GM19351 (cell line): Measurements from ENCODE around the gene CNTN4.

ENCODE experiments used
- ATAC-seq: cut with Tn5 transposase; IDR thresholded peaks from one replicate; pipeline ENCODE4 v1.9.1; 2021; ENCODE audit warnings: mild to moderate bottlenecking, moderate library complexity; ENCODE audit not compliant: unreplicated experiment

The CNTN4 gene

DNA sequence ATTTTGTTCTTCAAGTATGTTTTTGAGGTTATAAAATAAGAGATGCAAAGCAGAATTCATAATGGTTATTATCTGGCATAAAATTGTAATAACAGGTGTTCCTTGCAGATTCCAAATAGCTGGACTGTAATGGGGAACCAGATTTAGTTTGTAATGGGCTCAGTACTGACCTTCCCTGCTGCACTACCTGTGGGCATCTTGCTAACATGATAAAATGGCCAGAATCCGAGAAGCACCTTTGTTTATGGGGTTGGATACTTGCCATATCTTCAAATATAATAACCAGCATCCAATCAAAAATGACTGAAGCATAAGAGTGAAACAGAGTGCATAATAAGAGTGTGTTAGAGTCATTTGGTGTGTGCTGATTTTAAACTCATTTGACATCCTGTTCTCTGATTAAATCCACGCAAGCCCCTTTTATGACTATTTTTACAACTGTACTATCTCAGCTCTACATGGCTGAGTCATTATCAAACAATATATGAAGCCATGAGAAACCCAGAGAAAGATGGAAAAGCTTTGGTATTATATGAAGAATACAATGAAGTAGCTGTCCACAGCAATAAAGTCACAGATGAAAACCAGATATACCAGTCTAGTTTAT lies 292.4 kb downstream of the CNTN4 start:
- no peak for ATAC-seq

DNA sequence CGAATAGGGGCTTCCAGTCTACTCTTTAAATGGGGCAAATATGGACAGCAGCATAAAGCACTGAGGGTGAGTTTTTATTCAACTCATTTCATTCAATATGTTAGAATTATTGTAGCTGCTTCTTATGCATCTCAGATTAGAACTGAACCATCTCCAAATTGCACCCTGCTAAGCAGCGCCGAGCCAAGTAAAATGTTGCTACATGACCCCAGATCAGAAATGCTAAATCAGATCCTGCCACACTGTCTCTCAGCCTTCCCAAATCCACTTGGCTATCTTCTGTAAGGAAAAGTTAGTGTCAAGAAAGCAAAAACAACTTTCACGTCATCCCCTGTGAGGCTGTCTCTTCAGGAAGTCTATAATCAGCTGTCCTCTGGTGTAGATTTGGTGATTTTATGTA lies 293.2 kb downstream of the CNTN4 start:
- ATAC-seq, result no peak

DNA sequence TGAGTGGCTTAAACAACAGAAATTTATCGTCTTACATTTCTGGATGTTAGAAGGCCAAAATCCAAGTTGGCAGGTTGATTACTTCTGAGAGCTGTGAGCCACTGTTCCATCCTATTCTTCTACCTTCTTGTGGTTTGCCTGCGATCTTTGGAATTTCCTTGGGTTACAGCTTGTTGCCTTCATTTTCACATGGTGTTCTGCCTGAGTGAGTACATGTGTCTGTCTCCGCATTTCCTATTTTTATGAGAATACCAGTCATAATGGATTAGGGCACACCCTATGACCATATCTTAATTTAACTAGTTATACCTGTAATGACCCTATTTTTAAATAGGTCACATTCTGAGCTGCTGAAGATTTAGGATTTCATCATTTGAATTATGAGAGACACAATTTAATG lies 294.3 kb downstream of the CNTN4 start:
- no peak for ATAC-seq

DNA sequence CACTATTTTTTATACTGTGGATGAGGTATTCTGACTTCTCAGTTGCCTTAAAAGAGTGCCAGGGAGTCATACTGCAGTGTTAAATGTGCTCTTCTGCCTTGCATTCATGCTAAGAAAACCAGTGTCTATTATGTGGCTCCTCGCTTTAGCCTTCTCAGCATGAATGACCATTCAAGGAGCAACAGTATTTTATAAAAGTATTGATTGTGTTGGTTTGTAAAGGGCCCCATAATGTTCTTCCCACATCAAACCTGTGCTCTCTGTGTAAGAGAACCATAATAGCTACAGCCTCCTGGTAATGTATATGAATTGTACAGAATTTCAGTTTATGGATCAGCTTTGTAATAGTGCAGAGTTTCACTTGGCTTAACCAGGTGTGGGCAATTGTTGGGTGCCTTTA lies 316.4 kb downstream of the CNTN4 start:
- ATAC-seq, result no peak

DNA sequence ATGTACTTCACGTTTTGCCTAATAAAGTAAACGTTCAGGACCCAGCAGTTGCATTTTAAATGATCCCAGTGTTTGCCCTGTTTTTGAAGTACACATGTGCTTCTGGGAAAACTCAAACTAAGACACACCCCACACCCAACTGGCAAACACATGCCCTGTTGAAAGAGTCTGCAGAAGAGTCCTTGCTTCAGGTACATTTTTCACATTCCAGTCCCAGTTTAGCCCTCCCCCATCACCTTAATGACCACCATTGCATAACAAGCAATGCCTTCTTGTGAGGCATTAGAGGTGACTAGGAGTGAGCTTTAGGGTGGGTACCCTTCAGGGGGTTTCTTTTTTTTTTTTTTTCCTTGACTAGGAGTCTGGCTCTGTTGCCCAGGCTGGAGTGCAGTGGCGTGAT lies 322.3 kb downstream of the CNTN4 start:
- ATAC-seq, result no peak

DNA sequence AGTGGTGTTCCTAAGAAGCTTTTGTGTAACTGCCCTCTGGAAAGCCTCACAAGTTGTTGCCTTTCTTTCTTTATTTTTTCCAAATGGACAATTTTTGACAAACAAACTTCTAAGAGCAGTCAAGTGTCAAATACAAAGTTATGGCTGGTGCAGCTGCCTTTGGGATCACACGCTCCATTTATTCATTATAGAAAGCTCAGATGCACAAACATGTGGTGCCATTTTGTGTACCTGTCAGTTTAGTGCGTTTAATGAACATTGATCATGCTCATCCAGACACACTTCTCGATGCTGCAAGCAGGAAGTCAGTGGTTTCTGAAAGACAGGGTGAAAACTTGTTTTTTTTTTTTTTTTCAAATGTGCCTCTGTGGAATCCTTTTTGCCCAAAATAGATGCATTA lies 324.5 kb downstream of the CNTN4 start:
- no peak for ATAC-seq

DNA sequence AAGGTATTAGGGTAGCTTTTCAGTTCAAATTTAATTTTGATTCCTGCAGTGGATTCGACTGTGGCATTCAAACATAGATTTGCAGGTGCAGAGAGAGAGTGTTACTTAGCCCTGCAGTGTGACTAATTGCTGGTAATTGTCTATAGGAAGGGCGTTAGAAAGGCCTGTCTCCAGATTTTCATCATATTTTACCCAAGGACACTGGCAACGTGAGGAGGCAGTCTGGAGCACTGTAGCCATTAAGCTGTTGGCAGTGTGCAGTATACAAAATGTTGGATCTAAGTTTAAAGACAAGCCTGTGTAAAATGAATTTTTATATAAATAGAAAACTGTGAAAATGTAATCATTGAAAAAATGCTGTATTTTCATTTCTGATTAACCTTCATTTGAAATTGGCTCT lies 342.9 kb downstream of the CNTN4 start:
- ATAC-seq, result no peak

DNA sequence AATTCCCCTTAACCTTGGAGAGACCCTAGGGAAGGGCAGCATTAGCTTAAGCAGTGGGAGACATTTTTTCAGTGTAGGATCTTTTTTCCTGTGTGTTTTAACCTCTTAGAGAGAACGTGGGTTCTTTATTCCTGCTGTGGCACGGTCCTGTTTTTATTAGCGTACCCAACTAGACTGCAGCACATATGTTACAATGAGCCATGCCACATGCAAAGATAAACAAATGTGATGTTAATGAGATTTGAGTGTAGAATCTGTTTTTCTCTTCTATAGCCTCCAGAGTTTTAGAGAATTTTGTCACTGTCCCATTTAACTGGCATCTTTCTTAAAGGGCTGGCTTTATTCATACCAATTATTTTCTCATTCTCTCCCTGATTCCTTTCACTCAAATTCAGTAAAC lies 347.5 kb downstream of the CNTN4 start:
- ATAC-seq, result no peak

DNA sequence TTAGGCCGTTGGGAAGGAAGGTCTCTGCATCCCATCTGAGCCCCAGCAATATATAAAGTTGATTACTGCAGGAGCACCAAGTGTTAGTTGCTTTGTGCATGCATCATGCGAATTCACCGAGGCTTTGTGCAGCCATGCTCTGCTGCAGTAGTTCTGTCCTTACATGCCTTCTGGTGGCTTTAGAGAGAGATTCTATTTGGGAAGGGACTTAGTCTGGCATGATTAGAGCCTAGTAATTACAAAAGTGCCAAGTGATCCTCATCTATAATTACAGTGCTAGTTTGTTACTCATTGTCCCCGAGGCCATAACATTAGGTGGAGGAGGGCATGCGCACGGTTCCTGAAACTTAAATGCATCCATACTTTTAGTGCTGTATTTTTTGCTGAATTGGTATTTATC lies 353.6 kb downstream of the CNTN4 start:
- no peak for ATAC-seq

DNA sequence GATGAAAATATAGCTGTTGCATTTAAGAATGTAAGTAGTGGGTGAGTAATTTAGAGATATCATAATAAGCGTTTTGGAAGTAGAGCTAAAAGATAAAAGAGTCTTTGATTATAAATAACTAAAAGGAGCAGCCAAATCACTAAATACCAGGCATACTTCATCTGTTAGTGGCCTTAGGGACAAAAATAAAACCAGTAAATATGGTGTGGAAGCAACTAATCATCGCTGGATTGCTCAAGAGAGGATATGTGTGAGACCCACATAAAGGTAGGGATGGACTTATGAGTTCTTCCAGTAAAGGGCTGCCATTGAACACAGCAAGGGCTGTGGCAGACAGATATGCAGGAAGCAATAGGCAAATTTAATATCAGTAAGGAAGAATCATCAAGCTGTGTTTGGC lies 356.2 kb downstream of the CNTN4 start:
- ATAC-seq, result no peak

DNA sequence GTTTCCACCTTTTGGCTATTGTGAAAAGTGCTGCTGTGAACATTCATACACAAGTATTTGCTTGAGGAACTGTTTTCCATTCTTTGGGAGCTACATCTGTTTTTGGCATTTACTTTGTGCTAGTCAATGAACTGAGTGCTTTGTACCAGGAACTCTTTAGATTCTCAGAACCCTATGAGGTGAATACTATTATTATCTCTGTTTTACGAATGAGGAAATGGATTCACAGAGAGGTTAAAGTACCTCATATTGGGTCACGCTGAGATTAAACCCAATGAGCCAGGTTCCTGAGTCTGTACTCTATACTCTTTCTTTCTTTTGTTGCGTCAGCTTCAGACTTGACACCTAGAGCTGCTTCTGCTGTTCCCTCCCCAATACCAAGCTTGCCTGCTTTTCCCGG lies 358.1 kb downstream of the CNTN4 start:
- ATAC-seq, result no peak

DNA sequence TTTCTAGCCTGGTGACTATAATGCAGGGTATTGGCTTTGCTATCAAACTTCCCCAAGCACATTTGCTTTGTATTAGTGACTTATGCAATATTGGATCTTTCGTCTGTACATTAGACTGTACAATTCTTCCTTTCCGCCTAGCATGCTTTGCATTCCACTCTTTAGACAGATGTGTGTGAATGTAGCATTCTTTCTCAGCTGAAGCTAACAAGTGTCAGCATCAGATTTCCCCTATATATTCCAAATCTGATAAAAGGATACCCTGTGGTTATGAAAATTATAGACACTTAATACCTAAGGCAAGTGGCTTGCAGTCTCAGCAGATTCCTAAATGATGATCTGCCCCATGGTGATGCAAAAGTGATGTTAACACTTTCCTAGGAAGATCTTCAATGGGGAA lies 360.1 kb downstream of the CNTN4 start:
- no peak for ATAC-seq

DNA sequence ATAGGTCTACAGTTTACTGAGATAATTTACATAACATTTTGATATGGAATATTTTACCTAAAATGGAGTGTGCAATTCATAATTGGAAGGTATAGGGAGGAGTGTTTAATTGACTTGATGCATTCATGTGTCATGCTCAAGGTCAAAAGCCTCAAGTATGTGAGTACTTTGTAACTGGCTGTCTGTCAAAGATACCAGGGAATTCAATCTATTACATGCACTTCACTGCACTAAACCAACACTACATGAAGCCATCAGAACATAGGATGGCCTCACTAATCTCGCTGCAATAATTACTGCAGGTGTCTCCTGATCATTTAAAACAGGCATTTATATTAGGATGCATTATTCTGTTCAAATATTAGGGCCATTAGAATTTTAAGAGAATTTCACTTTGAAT lies 367.2 kb downstream of the CNTN4 start:
- ATAC-seq, result no peak

DNA sequence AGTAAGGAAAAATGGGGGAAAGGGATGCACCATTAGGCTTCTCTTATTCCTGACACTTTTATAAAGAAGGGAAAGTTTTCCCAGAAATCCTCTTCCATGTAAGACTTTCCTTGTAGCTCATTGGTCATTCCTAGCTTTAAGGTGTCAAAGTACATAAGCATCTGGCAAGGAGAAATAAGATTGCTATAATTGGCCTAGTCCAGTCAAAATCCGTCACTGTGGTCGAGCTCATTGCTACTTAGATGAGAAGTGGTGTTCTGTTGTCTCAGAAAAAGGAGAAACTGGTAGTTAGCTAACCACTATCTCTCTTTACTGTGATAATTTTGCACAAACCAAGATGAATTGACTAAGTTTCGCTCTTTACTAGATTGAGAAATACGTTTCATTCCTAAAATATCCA lies 370.1 kb downstream of the CNTN4 start:
- no peak for ATAC-seq

DNA sequence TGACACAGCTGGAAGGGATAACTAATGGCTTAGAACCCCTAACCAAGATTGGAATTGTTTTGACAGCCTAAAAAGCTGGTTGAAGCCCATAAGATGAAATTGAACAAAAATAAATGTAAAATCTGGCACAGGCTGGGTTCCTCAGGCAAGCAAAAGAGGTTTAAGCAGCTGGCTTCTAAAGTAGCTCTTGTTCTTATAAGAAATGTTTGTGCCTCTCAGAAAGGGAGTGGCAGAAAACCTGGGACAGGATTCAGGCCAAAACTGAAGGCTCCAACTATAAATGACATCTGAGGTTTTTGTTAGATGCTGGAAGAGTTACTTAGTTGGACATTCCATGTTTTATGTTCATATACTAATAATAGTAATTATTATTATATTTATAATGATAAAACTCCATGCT lies 378.3 kb downstream of the CNTN4 start:
- ATAC-seq, result no peak

DNA sequence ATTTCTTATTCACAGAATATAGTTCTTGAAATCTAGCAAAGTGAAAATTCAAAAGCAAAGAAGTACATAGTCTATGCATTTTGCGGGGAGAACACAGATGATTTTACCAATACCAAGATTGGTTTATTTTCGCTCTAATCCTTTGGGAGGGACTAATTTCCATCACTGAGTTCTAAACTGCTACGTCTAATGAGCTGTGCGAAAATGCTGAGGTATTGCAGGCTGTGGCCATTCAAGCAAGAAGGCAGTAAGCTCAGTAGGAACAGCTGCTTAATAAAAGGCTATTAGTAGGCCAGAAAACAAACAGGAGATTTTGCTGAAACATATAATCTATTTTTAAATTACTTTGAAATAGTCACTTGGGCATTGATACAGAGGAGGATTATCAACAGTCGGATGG lies 379.0 kb downstream of the CNTN4 start:
- no peak for ATAC-seq

DNA sequence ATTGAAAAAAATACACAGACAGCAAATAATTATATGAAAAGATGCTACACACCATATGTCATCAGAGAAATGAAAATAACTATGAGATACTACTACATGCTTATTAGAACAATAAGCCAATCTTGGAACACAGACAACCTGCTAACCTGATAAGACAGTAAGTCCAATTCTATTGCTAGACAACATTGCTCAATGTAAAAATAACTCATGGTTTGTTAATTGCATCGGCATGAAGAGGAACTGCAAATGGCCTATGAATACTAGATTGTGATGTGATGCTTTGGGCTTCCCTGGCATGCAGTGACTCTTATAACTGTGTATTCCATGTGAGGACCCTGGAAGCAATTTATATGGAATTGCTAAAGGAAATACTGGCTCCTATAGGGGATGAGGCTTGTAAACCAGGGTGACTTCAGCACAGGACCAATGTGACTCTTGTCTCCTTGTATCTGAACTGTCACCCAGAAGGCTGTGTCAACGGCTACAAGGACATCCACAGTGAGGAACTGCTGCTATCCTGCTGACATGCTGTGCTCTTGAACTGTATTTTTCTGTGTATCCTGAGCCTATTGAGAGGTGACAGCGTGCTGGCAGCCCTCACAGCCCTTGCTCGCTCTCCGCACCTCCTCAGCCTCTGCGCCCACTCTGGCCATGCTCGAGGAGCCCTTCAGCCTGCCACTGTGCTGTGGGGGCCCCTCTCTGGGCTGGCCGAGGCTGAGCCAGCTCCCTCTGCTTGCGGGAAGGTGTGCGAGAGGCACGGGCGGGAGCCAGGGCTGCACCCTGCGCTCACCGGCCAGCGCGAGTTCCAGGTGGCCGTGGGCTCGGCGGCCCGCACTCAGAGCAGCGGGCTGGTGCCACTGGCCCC lies 385.7 kb downstream of the CNTN4 start:
- no peak for ATAC-seq

DNA sequence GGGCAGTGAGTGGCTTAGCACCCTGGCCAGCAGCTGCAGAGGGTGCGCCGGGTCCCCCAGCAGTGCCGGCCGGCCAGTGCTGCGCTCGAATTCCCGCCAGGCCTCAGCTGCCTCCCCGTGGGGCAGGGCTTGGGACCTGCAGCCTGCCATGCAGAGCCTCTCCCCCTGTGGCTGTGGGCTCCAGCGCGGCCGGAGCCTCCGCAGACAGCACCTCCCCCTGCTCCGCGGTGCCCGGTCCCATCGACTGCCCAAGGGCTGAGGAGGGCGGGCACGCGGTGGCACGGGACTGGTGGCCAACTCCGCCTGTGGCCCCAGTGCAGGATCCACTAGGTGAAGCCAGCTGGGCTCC lies 386.3 kb downstream of the CNTN4 start:
- ATAC-seq, result no peak

DNA sequence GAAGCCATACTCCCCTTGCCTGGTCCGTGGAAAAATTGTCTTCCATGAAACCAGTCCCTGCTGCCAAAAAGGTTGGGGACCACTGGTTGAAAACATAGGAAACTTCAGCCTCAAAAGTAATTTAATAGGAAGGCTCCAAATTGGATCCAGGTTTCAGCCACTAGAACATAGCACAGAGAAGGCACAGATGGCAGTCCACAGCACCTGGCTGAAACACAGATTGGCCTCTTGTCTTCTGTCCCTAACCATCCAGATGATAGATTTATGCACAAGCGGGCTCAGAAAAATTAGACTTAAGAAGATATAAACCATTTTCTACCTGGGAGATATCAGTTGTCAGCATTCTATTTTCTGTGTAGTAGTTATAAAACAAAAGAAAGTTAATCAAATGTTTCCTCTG lies 397.1 kb downstream of the CNTN4 start:
- no peak for ATAC-seq

DNA sequence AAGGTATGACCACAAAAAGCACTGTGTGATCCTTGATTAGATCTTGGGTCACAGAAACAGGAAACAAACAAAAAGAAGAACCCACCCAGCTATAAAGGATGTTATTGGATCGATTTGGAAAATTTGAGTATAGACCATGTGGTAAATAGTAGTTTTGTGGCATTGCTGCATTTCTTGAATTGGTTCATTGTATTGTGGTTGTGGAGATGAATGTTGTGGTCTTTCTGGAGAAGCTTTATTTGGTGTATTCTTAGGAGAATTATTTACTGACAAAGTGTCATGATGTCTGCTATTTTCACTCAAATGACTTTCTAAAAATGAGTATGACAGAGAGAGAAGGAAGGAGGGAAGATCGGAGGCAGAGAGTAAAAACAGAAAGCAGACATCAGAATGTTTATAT lies 406.2 kb downstream of the CNTN4 start:
- ATAC-seq, result no peak

DNA sequence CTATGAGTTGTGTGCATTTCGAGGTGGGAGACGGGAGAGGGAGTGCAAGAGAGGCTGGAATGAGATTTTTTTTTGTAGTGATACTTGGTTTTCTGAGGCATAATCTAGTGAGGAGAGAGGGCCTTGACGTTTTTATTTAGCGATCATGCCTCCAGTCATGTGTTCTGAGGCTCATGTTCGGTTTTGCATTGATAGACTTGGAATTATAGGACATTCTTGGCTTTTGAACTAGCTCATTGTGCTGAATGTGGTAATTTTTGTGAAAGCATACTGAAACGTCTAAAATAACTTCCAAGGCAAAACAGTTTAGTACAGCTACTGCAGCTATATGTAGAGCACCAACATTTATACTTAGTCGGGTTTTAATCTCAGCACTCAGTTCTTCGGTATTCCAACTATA lies 408.1 kb downstream of the CNTN4 start:
- ATAC-seq, result no peak

DNA sequence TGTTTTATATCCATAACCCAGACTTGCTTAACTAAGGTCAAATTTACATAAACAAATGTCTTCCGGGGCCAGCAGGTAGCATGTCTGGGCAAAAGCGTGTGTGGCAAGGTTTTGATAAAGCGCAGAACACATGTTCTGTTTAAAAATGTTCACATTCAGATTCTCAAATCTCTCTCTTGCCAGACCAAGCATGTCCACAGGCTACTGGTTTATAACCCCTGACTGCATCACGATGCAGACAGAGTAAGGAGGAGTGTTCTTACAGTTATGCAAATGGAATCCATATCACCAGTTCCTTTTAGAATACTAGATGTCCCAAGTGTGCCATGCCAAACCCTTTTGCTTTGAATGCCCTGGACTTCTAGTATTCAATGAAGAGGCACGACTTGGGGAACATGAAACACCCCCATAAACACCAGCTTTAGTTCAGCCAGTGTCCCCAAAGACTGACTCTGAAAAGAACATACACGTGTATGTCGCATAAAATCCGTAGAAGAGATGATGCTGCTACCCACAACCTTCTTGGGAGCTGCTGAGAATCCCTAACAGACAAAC lies 412.0 kb downstream of the CNTN4 start:
- no peak for ATAC-seq

DNA sequence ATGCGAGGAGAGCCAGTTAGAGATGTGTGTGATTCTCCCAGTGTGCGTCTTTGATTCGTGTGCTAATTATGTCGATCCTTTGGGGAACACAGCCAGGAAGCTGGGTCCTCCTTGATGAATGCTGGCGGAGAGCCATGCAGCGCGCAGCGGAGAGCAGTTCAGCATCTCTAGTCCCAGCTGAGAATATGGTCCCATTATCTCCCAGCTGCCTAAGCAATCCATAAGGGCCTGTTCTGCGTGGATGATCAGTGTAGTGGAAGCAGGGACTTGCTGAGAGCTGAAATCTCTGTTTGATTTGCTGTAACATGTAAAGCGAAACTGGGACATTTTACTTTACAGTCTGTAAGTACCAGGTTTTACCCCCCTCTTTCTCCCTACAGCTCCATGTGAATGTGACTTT lies 412.7 kb downstream of the CNTN4 start:
- ATAC-seq, result no peak
